ENCODE results near the gene AGAP6. TPM values are rescaled to one million over a fixed set of nuclear protein-coding genes. Genes with fewer than 3 reads are reported as not detected.
"Not testable (repeated sequence)": the region's sequence is repeated elsewhere in the genome, so short reads cannot be mapped to it uniquely, and the experiment has no call there.

AGAP6 gene
- total and polyA plus RNA-seq, 2 donors, result 6.7 to 46.3 TPM

DNA sequence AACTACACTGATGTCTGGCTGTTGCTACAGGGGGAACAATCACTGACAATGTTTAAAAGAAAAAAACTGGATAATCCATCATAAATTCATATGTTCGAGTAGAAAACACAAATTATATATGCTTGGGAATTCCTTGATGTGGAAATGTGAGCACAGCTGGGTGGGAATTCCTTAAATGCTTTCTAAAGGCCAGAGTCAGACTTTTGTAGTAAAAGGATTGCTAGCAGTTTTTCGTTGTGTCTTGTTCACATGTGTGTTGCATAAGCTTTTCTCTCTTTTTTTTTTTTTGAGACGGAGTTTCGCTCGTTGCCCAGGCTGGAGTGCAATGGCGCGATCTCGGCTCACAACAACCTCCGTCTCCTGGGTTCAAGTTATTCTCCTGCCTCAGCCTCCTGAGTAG, 58.3 kb downstream of the AGAP6 start:
- not testable (repeated sequence) for H3K27ac ChIP-seq (ENCODE audit: low read depth in 1 of 2, low read length in 1 of 2); H3K9me3 ChIP-seq (ENCODE audit: control insufficient read depth in 2 of 2, insufficient read depth in 1 of 2, low read length in 1 of 2); H3K36me3 ChIP-seq (ENCODE audit: control insufficient read depth in 2 of 2, insufficient read depth in 2 of 2, low read length in 1 of 2); DNase-seq (ENCODE audit: low read depth in 6 of 9, low spot score in 9 of 9); H3K27me3 ChIP-seq (ENCODE audit: control insufficient read depth in 2 of 2, insufficient read depth in 1 of 2, low read length in 1 of 2); H3K4me3 ChIP-seq (ENCODE audit: low read length in 2 of 2); H3K4me1 ChIP-seq (ENCODE audit: control insufficient read depth in 2 of 2, insufficient read depth in 2 of 2, low read length in 2 of 2)
- WGBS, result 96% methylated on average over 9 of the region's 9 CpGs

- H3K27me3 ChIP-seq (ENCODE audit: control insufficient read depth in 2 of 2, insufficient read depth in 1 of 2, low read length in 1 of 2); H3K36me3 ChIP-seq (ENCODE audit: control insufficient read depth in 2 of 2, insufficient read depth in 2 of 2, low read length in 1 of 2); H3K9me3 ChIP-seq (ENCODE audit: control insufficient read depth in 2 of 2, insufficient read depth in 1 of 2, low read length in 1 of 2); H3K4me1 ChIP-seq (ENCODE audit: control insufficient read depth in 2 of 2, insufficient read depth in 2 of 2, low read length in 2 of 2); H3K27ac ChIP-seq (ENCODE audit: low read depth in 1 of 2, low read length in 1 of 2); DNase-seq (ENCODE audit: low read depth in 6 of 9, low spot score in 9 of 9); H3K4me3 ChIP-seq (ENCODE audit: low read length in 2 of 2): not testable (repeated sequence)
- WGBS, result 94% methylated on average over 5 of the region's 5 CpGs
Measured at GRCh38 chr10:50047594-50047993, 59.4 kb downstream of the AGAP6 start.

GRCh38 chr10:50051995-50052660, 63.9 kb downstream of the AGAP6 start:
- H3K36me3 ChIP-seq (ENCODE audit: control insufficient read depth in 2 of 2, insufficient read depth in 2 of 2, low read length in 1 of 2); H3K4me1 ChIP-seq (ENCODE audit: control insufficient read depth in 2 of 2, insufficient read depth in 2 of 2, low read length in 2 of 2); H3K27ac ChIP-seq (ENCODE audit: low read depth in 1 of 2, low read length in 1 of 2); H3K27me3 ChIP-seq (ENCODE audit: control insufficient read depth in 2 of 2, insufficient read depth in 1 of 2, low read length in 1 of 2); H3K4me3 ChIP-seq (ENCODE audit: low read length in 2 of 2); H3K9me3 ChIP-seq (ENCODE audit: control insufficient read depth in 2 of 2, insufficient read depth in 1 of 2, low read length in 1 of 2): not testable (repeated sequence)
- DNase-seq (ENCODE audit: low read depth in 6 of 9, low spot score in 9 of 9), result peak in 1 of 9 donors; percentile 4
- WGBS, result 94% methylated on average over 3 of the region's 3 CpGs

DNA sequence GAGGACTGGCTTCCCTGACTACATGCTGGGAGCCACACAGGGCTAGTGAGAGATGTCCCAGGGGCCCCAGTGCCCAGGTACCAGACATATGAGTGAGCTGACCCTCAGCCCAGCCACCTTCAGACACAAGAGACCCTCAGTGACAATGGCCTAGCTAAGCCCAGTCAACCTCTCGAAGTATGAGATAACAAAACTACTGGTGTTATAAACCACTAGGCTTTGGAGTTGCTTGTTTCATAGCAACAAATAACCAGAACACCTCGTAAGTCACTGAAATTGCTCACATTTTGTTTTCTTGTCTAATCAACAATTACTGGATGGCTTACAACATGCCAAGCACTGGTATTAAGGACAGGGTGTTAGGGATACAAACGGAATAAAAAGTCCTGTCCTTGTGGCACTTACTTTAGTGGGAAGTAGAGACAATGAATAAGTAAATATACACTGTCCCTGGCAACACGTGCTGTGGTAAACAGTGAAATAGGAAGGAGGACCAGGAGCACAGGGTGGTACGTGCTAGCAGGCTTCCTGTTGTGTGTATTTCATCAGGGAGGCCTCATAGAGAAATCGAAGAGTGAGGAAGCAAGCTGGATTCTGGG, 64.7 kb downstream of the AGAP6 start:
- DNase-seq (ENCODE audit: low read depth in 6 of 9, low spot score in 9 of 9); H3K27ac ChIP-seq (ENCODE audit: low read depth in 1 of 2, low read length in 1 of 2); H3K4me3 ChIP-seq (ENCODE audit: low read length in 2 of 2); H3K27me3 ChIP-seq (ENCODE audit: control insufficient read depth in 2 of 2, insufficient read depth in 1 of 2, low read length in 1 of 2); H3K36me3 ChIP-seq (ENCODE audit: control insufficient read depth in 2 of 2, insufficient read depth in 2 of 2, low read length in 1 of 2); H3K4me1 ChIP-seq (ENCODE audit: control insufficient read depth in 2 of 2, insufficient read depth in 2 of 2, low read length in 2 of 2); H3K9me3 ChIP-seq (ENCODE audit: control insufficient read depth in 2 of 2, insufficient read depth in 1 of 2, low read length in 1 of 2): not testable (repeated sequence)
- 85% methylated on average over 6 of the region's 6 CpGs for WGBS

- H3K4me1 ChIP-seq (ENCODE audit: control insufficient read depth in 2 of 2, insufficient read depth in 2 of 2, low read length in 2 of 2); H3K36me3 ChIP-seq (ENCODE audit: control insufficient read depth in 2 of 2, insufficient read depth in 2 of 2, low read length in 1 of 2); DNase-seq (ENCODE audit: low read depth in 6 of 9, low spot score in 9 of 9); H3K27me3 ChIP-seq (ENCODE audit: control insufficient read depth in 2 of 2, insufficient read depth in 1 of 2, low read length in 1 of 2); H3K27ac ChIP-seq (ENCODE audit: low read depth in 1 of 2, low read length in 1 of 2); H3K4me3 ChIP-seq (ENCODE audit: low read length in 2 of 2); H3K9me3 ChIP-seq (ENCODE audit: control insufficient read depth in 2 of 2, insufficient read depth in 1 of 2, low read length in 1 of 2): not testable (repeated sequence)
- WGBS, result 94% methylated on average over 5 of the region's 5 CpGs
Measured at GRCh38 chr10:50055494-50056292, 67.5 kb downstream of the AGAP6 start.

- H3K4me3 ChIP-seq (ENCODE audit: low read length in 2 of 2); H3K27me3 ChIP-seq (ENCODE audit: control insufficient read depth in 2 of 2, insufficient read depth in 1 of 2, low read length in 1 of 2); H3K27ac ChIP-seq (ENCODE audit: low read depth in 1 of 2, low read length in 1 of 2); H3K36me3 ChIP-seq (ENCODE audit: control insufficient read depth in 2 of 2, insufficient read depth in 2 of 2, low read length in 1 of 2); H3K9me3 ChIP-seq (ENCODE audit: control insufficient read depth in 2 of 2, insufficient read depth in 1 of 2, low read length in 1 of 2); H3K4me1 ChIP-seq (ENCODE audit: control insufficient read depth in 2 of 2, insufficient read depth in 2 of 2, low read length in 2 of 2); DNase-seq (ENCODE audit: low read depth in 6 of 9, low spot score in 9 of 9): not testable (repeated sequence)
- 89% methylated on average over 8 of the region's 8 CpGs for WGBS
Measured at GRCh38 chr10:50056654-50057053, 68.4 kb downstream of the AGAP6 start.

DNA sequence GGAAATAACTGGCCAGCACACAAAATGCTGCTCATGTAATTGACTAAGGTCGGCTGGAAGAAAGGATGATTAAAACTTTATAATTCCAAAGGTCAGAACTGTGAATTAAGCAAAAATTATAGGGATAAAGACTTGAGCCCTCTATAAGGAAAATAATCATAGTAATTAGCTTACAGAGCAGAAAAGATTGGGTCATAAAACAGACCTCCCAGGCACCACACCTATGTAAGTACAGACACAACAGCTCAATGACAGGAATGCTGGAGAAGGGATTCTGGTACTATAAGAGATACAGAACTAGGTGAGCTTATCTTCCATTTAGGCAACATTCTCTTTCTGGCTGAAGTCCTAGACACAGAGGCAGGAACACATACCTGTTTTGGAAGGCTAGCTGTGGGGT, 70.5 kb downstream of the AGAP6 start:
- not testable (repeated sequence) for H3K36me3 ChIP-seq (ENCODE audit: control insufficient read depth in 2 of 2, insufficient read depth in 2 of 2, low read length in 1 of 2); H3K9me3 ChIP-seq (ENCODE audit: control insufficient read depth in 2 of 2, insufficient read depth in 1 of 2, low read length in 1 of 2); H3K4me3 ChIP-seq (ENCODE audit: low read length in 2 of 2); H3K27ac ChIP-seq (ENCODE audit: low read depth in 1 of 2, low read length in 1 of 2); H3K27me3 ChIP-seq (ENCODE audit: control insufficient read depth in 2 of 2, insufficient read depth in 1 of 2, low read length in 1 of 2); H3K4me1 ChIP-seq (ENCODE audit: control insufficient read depth in 2 of 2, insufficient read depth in 2 of 2, low read length in 2 of 2); DNase-seq (ENCODE audit: low read depth in 6 of 9, low spot score in 9 of 9)
- WGBS, result 97% methylated on average over 1 of the region's 1 CpG

DNA sequence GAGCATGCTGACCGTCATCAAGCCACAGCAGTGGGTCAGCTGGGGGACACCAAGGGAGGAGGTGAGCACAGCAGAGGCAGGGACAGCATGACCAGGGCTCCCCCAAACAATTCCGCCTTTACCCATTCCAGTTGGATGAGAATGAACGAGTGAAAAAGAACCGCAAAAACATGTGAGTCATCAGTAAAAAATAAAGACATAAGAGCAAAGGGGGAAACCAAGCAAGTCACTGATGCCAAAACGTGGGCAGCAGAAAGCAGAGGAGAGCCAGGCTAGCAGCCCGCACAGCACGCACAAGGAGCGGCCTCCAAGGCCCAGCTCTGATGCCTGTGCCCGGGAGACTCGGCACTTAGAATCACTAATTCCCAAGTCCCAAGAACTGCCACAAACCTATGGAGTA, 71.7 kb downstream of the AGAP6 start:
- H3K4me3 ChIP-seq (ENCODE audit: low read length in 2 of 2); DNase-seq (ENCODE audit: low read depth in 6 of 9, low spot score in 9 of 9); H3K9me3 ChIP-seq (ENCODE audit: control insufficient read depth in 2 of 2, insufficient read depth in 1 of 2, low read length in 1 of 2); H3K4me1 ChIP-seq (ENCODE audit: control insufficient read depth in 2 of 2, insufficient read depth in 2 of 2, low read length in 2 of 2); H3K27ac ChIP-seq (ENCODE audit: low read depth in 1 of 2, low read length in 1 of 2); H3K27me3 ChIP-seq (ENCODE audit: control insufficient read depth in 2 of 2, insufficient read depth in 1 of 2, low read length in 1 of 2); H3K36me3 ChIP-seq (ENCODE audit: control insufficient read depth in 2 of 2, insufficient read depth in 2 of 2, low read length in 1 of 2): not testable (repeated sequence)
- 94% methylated on average over 10 of the region's 10 CpGs for WGBS

All from thymus (tissue), 11 donors.